Measurements from ENCODE around the gene ZNF718. TPM values are rescaled to one million over a fixed set of nuclear protein-coding genes. Genes with fewer than 3 reads are reported as not detected.

The ZNF718 gene
- total and polyA plus RNA-seq, 10 of the 15 experiments (the other 5 are each of a cell fraction or from before 2014, with no cell fraction given), result 1.1 to 7.0 (median 3.9) TPM

DNA sequence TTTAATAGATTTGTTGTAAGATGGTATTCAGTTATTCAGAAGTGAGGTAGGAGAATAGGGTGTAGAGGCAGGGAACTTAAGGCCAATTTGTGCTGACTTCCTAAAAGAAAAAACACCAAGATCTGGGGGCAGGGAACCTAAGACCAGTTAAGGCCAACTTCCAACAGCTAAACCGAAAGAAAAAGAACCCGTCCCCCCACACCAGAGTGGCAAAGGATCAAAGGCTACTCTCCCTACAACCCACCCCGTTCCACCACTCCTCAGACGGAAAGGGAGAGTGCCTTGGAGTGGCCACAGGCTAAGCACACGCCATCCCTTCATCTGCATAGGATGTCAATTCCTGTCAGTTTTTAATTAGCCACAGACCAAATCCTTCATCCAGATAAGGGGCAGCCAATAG is 3.7 kb upstream of the ZNF718 start:
- WGBS (ENCODE audit: insufficient coverage, insufficient replicate concordance, low lambda C conversion rate, missing lambda C conversion rate), result 71% methylated on average over 5 of the region's 5 CpGs
- Histone ChIP-seq H3K9ac (ENCODE audit: control insufficient read depth, insufficient read depth, low read length) (no peak overlapping the region), H4K20me1 (ENCODE audit: control insufficient read depth, insufficient read depth) (no peaks in the 10 kb centered on the region), H3K9me3 (replicated peaks; ENCODE audit: control insufficient read depth, insufficient read depth, low read length) (peaks cover 21% of the 10 kb centered on the region), H3K27me3 (replicated peaks in 1 of 2; ENCODE audit: control insufficient read depth in 2 of 2, insufficient read depth in 2 of 2, low read length in 1 of 2) (no peaks in the 10 kb centered on the region), H2AFZ (ENCODE audit: control insufficient read depth, low read depth, low read length) (no peak overlapping the region), H3K4me2 (ENCODE audit: control insufficient read depth, insufficient read depth) (no peak overlapping the region), H3K79me2 (ENCODE audit: control insufficient read depth, insufficient read depth, low read length) (peaks cover 13% of the 10 kb centered on the region), H3K27ac (ENCODE audit: control insufficient read depth, insufficient read depth) (no peak overlapping the region), H3K4me3 (no peak overlapping the region), H3K4me1 (ENCODE audit: control insufficient read depth, insufficient read depth, low read length) (0 out of 2 replicates have a peak, but pooled peaks cover 3% of the 10 kb centered on the region), H3K36me3 (ENCODE audit: control insufficient read depth in 2 of 2, insufficient read depth in 2 of 2, low read length in 1 of 2) (no peaks in the 10 kb centered on the region)
- no peak for DNase-seq (ENCODE audit: low read depth, low spot score)
- ATAC-seq, result no peak
- POLR2A ChIA-PET, result no interaction called here
- SMC1A ChIA-PET (ENCODE audit: uncharacterized antibody, unreplicated experiment), result no interaction called here
- CTCF ChIA-PET, result no interaction called here
- in situ Hi-C loops (cut with MboI) (no loop called here), intact Hi-C loops (cut with micrococcal nuclease; ENCODE audit: unreplicated experiment) (no loop called here)
- no TSS peak for BruUV-seq (replicated peaks)
- FAIRE-seq, result no peak
- RAD21 ChIA-PET (ENCODE audit: unreplicated experiment), result no interaction called here
- TF ChIP-seq EZH2 (IDR thresholded peaks at IDR 0.05; ENCODE audit: borderline replicate concordance, control insufficient read depth, low read depth, low read length) (no peak), CHD4 (IDR thresholded peaks at IDR 0.05) (no peak), BACH1 (IDR thresholded peaks at IDR 0.05; ENCODE audit: borderline replicate concordance) (no peak), YY1 (IDR thresholded peaks at IDR 0.05; ENCODE audit: low read depth, low read length) (no peak), MYB (IDR thresholded peaks at IDR 0.05; ENCODE audit: borderline replicate concordance, low read depth, low read length) (no peak), NFYA (IDR thresholded peaks at IDR 0.05; ENCODE audit: borderline replicate concordance, low read depth, low read length) (no peak), E2F4 (IDR thresholded peaks at IDR 0.05; ENCODE audit: low read depth, low read length) (no peak), ZBTB40 (IDR thresholded peaks at IDR 0.05; ENCODE audit: borderline replicate concordance) (no peak), RB1 (IDR thresholded peaks at IDR 0.05; ENCODE audit: borderline replicate concordance) (no peak), HCFC1 (IDR thresholded peaks at IDR 0.05; ENCODE audit: low read length) (no peak), SRF (IDR thresholded peaks at IDR 0.05; ENCODE audit: low read depth in 2 of 2, low read length in 2 of 2) (no peak), ZBED1 (IDR thresholded peaks at IDR 0.05; ENCODE audit: borderline replicate concordance) (no peak), SMAD1 (IDR thresholded peaks at IDR 0.05; ENCODE audit: low read depth, partially characterized antibody) (no peak), NFIC (IDR thresholded peaks at IDR 0.05; ENCODE audit: low read depth, low read length) (no peak), IKZF2 (IDR thresholded peaks at IDR 0.05) (no peak), KAT2A (conservative IDR thresholded peaks at IDR 0.05; ENCODE audit: control insufficient read depth, low read depth, low read length) (no peak), NFYB (IDR thresholded peaks at IDR 0.05; ENCODE audit: insufficient read depth, low read depth, low read length) (no peak)
- TF ChIP-seq, protein P1, sequence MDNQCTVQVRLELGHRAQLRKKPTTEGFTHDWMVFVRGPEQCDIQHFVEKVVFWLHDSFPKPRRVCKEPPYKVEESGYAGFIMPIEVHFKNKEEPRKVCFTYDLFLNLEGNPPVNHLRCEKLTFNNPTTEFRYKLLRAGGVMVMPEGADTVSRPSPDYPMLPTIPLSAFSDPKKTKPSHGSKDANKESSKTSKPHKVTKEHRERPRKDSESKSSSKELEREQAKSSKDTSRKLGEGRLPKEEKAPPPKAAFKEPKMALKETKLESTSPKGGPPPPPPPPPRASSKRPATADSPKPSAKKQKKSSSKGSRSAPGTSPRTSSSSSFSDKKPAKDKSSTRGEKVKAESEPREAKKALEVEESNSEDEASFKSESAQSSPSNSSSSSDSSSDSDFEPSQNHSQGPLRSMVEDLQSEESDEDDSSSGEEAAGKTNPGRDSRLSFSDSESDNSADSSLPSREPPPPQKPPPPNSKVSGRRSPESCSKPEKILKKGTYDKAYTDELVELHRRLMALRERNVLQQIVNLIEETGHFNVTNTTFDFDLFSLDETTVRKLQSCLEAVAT (IDR thresholded peaks at IDR 0.05), result no peak

Measured in GM12878 (cell line).